ENCODE measurements around the gene OPN3. TPM values are rescaled to one million over a fixed set of nuclear protein-coding genes. Genes with fewer than 3 reads are reported as not detected.

OPN3 gene
- total and polyA plus RNA-seq, 9 of the 15 experiments (the other 6 are each of a cell fraction or from before 2014, with no cell fraction given) = 4.2 to 34.6 (median 17.0) TPM

DNA sequence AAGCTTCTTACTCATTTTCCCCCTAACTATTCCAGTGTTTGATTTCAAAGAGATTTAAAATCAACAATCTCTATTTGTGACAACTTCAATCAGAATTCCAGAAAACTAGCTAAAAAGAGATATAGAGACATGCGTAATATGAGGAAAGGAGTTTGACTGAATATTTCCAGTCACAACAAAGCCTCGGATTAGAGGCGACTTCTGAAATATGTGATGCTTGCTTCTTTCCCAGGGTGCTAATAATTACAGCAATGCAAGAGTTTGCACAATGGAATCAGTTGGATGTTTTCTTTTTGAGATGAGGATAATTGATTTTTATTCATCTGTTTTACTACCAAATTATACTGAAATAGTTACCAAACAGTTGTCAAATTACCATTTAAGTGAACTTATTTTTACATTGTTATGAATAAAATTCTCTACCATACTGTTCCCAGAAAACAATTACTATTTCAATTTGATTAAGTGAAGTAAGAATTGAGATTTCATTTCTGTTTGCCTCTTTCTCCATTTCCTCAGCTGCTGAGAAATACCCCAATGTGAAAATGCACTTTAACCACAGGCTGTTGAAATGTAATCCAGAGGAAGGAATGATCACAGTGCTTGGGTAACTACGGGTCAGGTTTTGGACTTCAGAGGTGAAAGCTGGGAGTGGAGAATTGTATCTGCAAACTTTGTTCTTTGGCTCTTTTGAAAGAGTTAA lies 79.9 kb downstream of the OPN3 start:
- TF ChIP-seq MTA2 (IDR thresholded peaks at IDR 0.05; ENCODE audit: low read depth) = no peak
- peak; percentile 63 for TF ChIP-seq CBX8 (IDR thresholded peaks at IDR 0.05; ENCODE audit: borderline replicate concordance, extremely low read depth, low read depth, low read length, poor library complexity, severe bottlenecking)
- no peak overlapping the region for H2AFZ ChIP-seq (ENCODE audit: low read depth, low read length)
- FAIRE-seq (no peak), ATAC-seq (no peak), DNase-seq (ENCODE audit: extremely low read depth in 1 of 4, low spot score in 3 of 4) (no peak)
- no peak overlapping the region for H3K4me2 ChIP-seq (ENCODE audit: insufficient read depth, low read length)
- whole genome bisulfite sequencing (ENCODE audit: insufficient coverage, low coverage, missing lambda C conversion rate) = 3% methylated on average over 4 of the region's 4 CpGs
- intact Hi-C loops (cut with micrococcal nuclease) = no loop called here
- H3K9ac ChIP-seq (ENCODE audit: insufficient read depth in 1 of 2, low read depth in 2 of 2, low read length in 2 of 2) = no peak overlapping the region
- peaks cover 10 to 13% of the 10 kb centered on the region in 2 experiments; a peak in 4 of 5 replicates for H3K27me3 ChIP-seq (ENCODE audit: control insufficient read depth in 2 of 2, insufficient read depth in 2 of 2, low read length in 2 of 2)
- H3K36me3 ChIP-seq (ENCODE audit: control insufficient read depth, insufficient read depth, low read length) = no peaks in the 10 kb centered on the region
- H4K20me1 ChIP-seq (replicated peaks; ENCODE audit: control insufficient read depth, insufficient read depth, low read length) = no peaks in the 10 kb centered on the region
- POLR2A ChIA-PET = interaction anchor here (1.4 kb wide), 1 partner anchor 69 kb away, joined by 3 read pairs; no protein-coding TSS in a partner anchor
- no peaks in the 10 kb centered on the region for H3K79me2 ChIP-seq (ENCODE audit: control insufficient read depth, insufficient read depth, low read length)
- H3K9me1 ChIP-seq (ENCODE audit: control insufficient read depth, insufficient read depth, low read length) = no peaks in the 10 kb centered on the region
- no peaks in the 10 kb centered on the region for H3K4me1 ChIP-seq (replicated peaks in 1 of 2; ENCODE audit: control insufficient read depth in 2 of 2, insufficient read depth in 2 of 2, low read length in 2 of 2)
- no TSS peak for BruUV-seq (replicated peaks)
- CTCF ChIA-PET (ENCODE audit: low intra/inter-chr PET ratio) = no interaction called here
- H3K27ac ChIP-seq (ENCODE audit: extremely low read depth, low read depth, low read length) = no peak overlapping the region
- H3K4me3 ChIP-seq = no peak overlapping the region
- H3K9me3 ChIP-seq (replicated peaks; ENCODE audit: control insufficient read depth, insufficient read depth, low read depth, low read length) = no peaks in the 10 kb centered on the region
- in situ Hi-C loops (cut with MboI) = no loop called here

DNA sequence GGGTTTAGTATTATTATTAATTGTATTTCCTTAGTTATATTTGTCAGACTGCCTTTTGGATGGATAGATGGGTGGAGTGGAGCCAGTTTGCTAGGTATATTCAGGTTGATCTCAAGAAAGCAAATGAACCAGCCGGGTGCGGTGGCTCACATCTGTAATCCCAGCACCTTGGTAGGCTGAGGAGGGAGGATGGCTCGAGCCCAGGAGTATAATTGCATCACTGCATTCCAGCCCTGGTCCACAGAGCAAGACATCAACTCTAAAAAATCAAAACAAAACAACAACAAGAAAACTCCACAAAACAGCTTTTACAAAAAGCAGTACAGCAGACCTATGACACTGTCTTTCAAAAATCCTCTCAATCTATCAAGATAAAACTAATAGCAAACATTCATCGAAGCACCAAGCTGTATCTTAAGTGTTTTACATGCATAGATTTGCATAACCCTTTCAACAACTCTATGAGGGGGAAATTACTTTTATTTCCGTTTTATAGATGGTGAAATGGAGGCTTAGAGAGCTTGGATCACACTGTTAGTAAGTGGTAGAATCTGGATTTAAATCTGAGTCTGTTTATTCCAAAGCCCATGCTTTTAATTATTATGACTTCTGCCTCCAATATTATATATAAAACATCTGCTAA lies 82.5 kb downstream of the OPN3 start:
- ChIA-PET POLR2A (no interaction called here), CTCF (ENCODE audit: low intra/inter-chr PET ratio) (no interaction called here)
- Histone ChIP-seq H3K27ac (ENCODE audit: extremely low read depth, low read depth, low read length) (no peak overlapping the region), H3K4me3 (no peak overlapping the region), H2AFZ (ENCODE audit: low read depth, low read length) (no peak overlapping the region), H3K9ac (ENCODE audit: insufficient read depth in 1 of 2, low read depth in 2 of 2, low read length in 2 of 2) (no peak overlapping the region), H3K4me2 (ENCODE audit: insufficient read depth, low read length) (no peak overlapping the region), H3K4me1 (replicated peaks in 1 of 2; ENCODE audit: control insufficient read depth in 2 of 2, insufficient read depth in 2 of 2, low read length in 2 of 2) (no peaks in the 10 kb centered on the region), H3K36me3 (ENCODE audit: control insufficient read depth, insufficient read depth, low read length) (no peaks in the 10 kb centered on the region), H3K9me3 (replicated peaks; ENCODE audit: control insufficient read depth, insufficient read depth, low read depth, low read length) (no peaks in the 10 kb centered on the region), H4K20me1 (replicated peaks; ENCODE audit: control insufficient read depth, insufficient read depth, low read length) (no peaks in the 10 kb centered on the region), H3K27me3 (ENCODE audit: control insufficient read depth in 2 of 2, insufficient read depth in 2 of 2, low read length in 2 of 2) (peaks cover 8 to 9% of the 10 kb centered on the region in 2 experiments; a peak in 2 of 5 replicates), H3K9me1 (ENCODE audit: control insufficient read depth, insufficient read depth, low read length) (no peaks in the 10 kb centered on the region), H3K79me2 (ENCODE audit: control insufficient read depth, insufficient read depth, low read length) (no peaks in the 10 kb centered on the region)
- DNase-seq (ENCODE audit: extremely low read depth in 1 of 4, low spot score in 3 of 4) (no peak), ATAC-seq (no peak), FAIRE-seq (no peak)
- in situ Hi-C loops (cut with MboI) (no loop called here), intact Hi-C loops (cut with micrococcal nuclease) (no loop called here)
- TF ChIP-seq PCBP2 (IDR thresholded peaks at IDR 0.05; ENCODE audit: low read depth, low read length, poor library complexity, severe bottlenecking) (no peak), CBX8 (IDR thresholded peaks at IDR 0.05; ENCODE audit: borderline replicate concordance, extremely low read depth, low read depth, low read length, poor library complexity, severe bottlenecking) (peak; percentile 54)
- no TSS peak for BruUV-seq (replicated peaks)
- 5% methylated on average over 5 of the region's 5 CpGs for WGBS (ENCODE audit: insufficient coverage, low coverage, missing lambda C conversion rate)
